ENCODE results near the gene PFKFB2. TPM values are rescaled to one million over a fixed set of nuclear protein-coding genes. Genes with fewer than 3 reads are reported as not detected.

PFKFB2 gene
- total and polyA plus RNA-seq, 2 donors (not counting 3 experiments of a cell fraction or from before 2014, with no cell fraction given): 0.70 to 2.0 TPM

DNA sequence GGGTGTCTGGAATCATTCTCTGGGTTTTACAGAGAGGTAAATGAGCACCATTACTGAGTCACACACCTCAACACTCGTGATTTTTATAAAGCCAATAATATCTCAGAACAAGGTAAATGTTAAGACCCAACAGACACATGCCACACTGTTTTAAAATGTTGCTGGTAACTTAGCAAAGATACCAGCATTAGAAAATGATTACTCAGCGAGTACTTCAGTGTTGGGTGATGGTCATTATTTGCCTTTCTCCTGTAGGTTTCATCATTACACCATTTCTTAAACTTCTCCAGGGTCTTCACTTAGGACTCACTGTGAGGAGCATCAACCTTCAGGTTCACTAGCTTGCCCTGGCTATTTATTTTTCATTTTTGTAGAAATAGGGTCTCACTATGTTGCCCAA, 28.7 kb downstream of the PFKFB2 start:
- CTCF ChIA-PET: interaction anchor here (2.4 to 5.0 kb wide), 2 partner anchors 22 to 325 kb away, joined by 7 to 181 read pairs; no protein-coding TSS in a partner anchor

More for the DNA sequence above, 28.7 kb downstream of the PFKFB2 start:
- intact Hi-C loops (cut with micrococcal nuclease): no loop called here
- Histone ChIP-seq H3K36me3 (ENCODE audit: control insufficient read depth in 2 of 2, extremely low read depth in 1 of 2, insufficient read depth in 2 of 2, low read length in 2 of 2) (no peaks in the 10 kb centered on the region), H3K79me2 (ENCODE audit: control insufficient read depth, insufficient read depth, low read length) (no peaks in the 10 kb centered on the region), H3K27me3 (ENCODE audit: control insufficient read depth in 2 of 2, insufficient read depth in 2 of 2, low read length in 2 of 2) (peaks cover 2 to 3% of the 10 kb centered on the region in 2 experiments), H3K4me2 (ENCODE audit: insufficient read depth, low read length) (no peak overlapping the region), H3K27ac (ENCODE audit: insufficient read depth, low read depth, low read length) (no peak overlapping the region), H3K4me1 (ENCODE audit: control insufficient read depth, extremely low read depth, insufficient read depth, low read length) (no peaks in the 10 kb centered on the region), H3K9me3 (replicated peaks; ENCODE audit: control insufficient read depth, insufficient read depth, low read length) (no peaks in the 10 kb centered on the region), H3K9me1 (replicated peaks; ENCODE audit: control insufficient read depth, extremely low read depth, insufficient read depth, low read length) (no peaks in the 10 kb centered on the region), H2AFZ (ENCODE audit: low read depth, low read length) (no peak overlapping the region), H4K20me1 (replicated peaks; ENCODE audit: control insufficient read depth, extremely low read depth, insufficient read depth, low read length) (no peaks in the 10 kb centered on the region), H3K4me3 (replicated peaks in 1 of 3; ENCODE audit: insufficient read depth in 1 of 3, low read depth in 1 of 3, low read length in 3 of 3) (no peak overlapping the region), H3K9ac (replicated peaks; ENCODE audit: extremely low read depth, insufficient read depth, low read length) (no peak overlapping the region)
- TF ChIP-seq POLR2AphosphoS5 (IDR thresholded peaks at IDR 0.05; ENCODE audit: insufficient read depth, low read depth, low read length) (no peak), GATA2 (IDR thresholded peaks at IDR 0.05; ENCODE audit: insufficient read depth, insufficient read length, low read depth, low read length) (no peak), FOS (IDR thresholded peaks at IDR 0.05; ENCODE audit: borderline replicate concordance, insufficient read depth, low read length) (no peak), POLR2A (IDR thresholded peaks at IDR 0.05; ENCODE audit: low read depth, low read length) (no peak), MYC (IDR thresholded peaks at IDR 0.05; ENCODE audit: low read depth, low read length) (no peak), JUN (IDR thresholded peaks at IDR 0.05; ENCODE audit: borderline replicate concordance, insufficient read depth, insufficient read length, low read depth) (no peak), EZH2 (IDR thresholded peaks at IDR 0.05; ENCODE audit: borderline replicate concordance, low read depth, low read length, severe bottlenecking) (no peak)
- TF ChIP-seq, protein P1, sequence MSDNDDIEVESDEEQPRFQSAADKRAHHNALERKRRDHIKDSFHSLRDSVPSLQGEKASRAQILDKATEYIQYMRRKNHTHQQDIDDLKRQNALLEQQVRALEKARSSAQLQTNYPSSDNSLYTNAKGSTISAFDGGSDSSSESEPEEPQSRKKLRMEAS (IDR thresholded peaks at IDR 0.05; ENCODE audit: insufficient read depth, insufficient read length): no peak
- TF ChIP-seq, protein P2, sequence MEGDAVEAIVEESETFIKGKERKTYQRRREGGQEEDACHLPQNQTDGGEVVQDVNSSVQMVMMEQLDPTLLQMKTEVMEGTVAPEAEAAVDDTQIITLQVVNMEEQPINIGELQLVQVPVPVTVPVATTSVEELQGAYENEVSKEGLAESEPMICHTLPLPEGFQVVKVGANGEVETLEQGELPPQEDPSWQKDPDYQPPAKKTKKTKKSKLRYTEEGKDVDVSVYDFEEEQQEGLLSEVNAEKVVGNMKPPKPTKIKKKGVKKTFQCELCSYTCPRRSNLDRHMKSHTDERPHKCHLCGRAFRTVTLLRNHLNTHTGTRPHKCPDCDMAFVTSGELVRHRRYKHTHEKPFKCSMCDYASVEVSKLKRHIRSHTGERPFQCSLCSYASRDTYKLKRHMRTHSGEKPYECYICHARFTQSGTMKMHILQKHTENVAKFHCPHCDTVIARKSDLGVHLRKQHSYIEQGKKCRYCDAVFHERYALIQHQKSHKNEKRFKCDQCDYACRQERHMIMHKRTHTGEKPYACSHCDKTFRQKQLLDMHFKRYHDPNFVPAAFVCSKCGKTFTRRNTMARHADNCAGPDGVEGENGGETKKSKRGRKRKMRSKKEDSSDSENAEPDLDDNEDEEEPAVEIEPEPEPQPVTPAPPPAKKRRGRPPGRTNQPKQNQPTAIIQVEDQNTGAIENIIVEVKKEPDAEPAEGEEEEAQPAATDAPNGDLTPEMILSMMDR (IDR thresholded peaks at IDR 0.05; ENCODE audit: extremely low read depth in 1 of 2, insufficient read depth in 1 of 2, low read depth in 1 of 2, low read length in 2 of 2): no peak
- dilution Hi-C loops (cut with MboI; ENCODE audit: extremely low pct_ligation_motif_present, low sequenced_read_pairs): no loop called here
- FAIRE-seq: no peak
- BruUV-seq (replicated peaks): no TSS peak
- POLR2A ChIA-PET: no interaction called here
- DNase-seq (ENCODE audit: low read depth, low spot score): no peak
